ENCODE results near the gene FBXL15. TPM values are rescaled to one million over a fixed set of nuclear protein-coding genes. Genes with fewer than 3 reads are reported as not detected.

FBXL15 gene
- total and polyA plus RNA-seq, 2 experiments from 2014 or later: 17.7 to 23.1 TPM

DNA sequence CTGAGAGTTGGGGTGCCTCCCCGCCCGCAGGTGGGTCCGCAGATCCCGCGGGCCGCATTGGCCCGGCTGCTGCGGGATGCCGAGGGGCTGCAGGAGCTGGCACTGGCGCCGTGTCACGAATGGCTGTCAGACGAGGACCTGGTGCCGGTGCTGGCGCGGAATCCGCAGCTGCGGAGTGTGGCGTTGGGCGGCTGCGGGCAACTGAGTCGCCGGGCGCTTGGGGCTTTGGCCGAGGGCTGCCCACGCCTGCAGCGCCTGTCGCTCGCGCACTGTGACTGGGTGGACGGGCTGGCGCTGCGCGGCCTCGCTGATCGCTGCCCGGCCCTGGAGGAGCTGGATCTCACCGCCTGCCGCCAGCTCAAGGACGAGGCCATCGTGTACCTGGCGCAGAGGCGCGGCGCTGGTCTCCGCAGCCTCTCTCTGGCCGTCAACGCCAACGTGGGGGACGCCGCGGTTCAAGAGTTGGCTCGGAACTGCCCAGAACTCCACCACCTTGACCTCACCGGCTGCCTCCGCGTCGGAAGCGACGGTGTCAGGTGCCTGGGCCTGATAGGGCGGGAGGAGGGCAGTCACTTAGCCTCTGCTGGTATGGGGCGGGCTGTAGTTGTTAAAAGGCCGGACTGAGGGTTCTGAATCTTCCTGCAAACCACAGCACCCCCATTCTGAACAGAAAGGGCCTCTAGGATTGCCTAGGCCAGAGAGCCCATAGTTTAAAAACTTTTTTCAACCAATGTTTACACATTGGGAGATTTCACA, 1.3 kb downstream of the FBXL15 start:
- peaks cover 22% of the 10 kb centered on the region for H3K4me1 ChIP-seq (ENCODE audit: insufficient read depth)
- peaks cover 13% of the 10 kb centered on the region; the same call in 1 of the 2 replicates for H3F3A ChIP-seq (ENCODE audit: insufficient read depth)
- no peaks in the 10 kb centered on the region for H3K27me3 ChIP-seq (replicated peaks; ENCODE audit: insufficient read depth)
- peak; percentile 71 for DNase-seq
- peak overlapping the region; percentile 93 for H2AFZ ChIP-seq
- in situ Hi-C loops (cut with MboI): no loop called here
- H3K4me3 ChIP-seq: peak overlapping the region; percentile 84
- H3K27ac ChIP-seq: peak overlapping the region; percentile 22
- peak overlapping the region; percentile 83 for H3K9ac ChIP-seq
- no peaks in the 10 kb centered on the region for H3K9me3 ChIP-seq (ENCODE audit: low read depth)
- no peaks in the 10 kb centered on the region for H4K20me1 ChIP-seq (ENCODE audit: insufficient read depth)
- TF ChIP-seq EZH2phosphoT487 (IDR thresholded peaks at IDR 0.05; ENCODE audit: insufficient read depth, low read depth) (no peak), EZH2 (IDR thresholded peaks at IDR 0.05; ENCODE audit: insufficient read depth, poor library complexity, severe bottlenecking) (no peak)
- WGBS, 2 experiments (ENCODE audit: low coverage in 1 of 2, low lambda C conversion rate in 2 of 2, missing lambda C conversion rate in 2 of 2): 2 to 4% methylated on average over 22 to 60 of the region's 62 CpGs
- H3K9me2 ChIP-seq (ENCODE audit: insufficient read depth): no peaks in the 10 kb centered on the region
- no peaks in the 10 kb centered on the region for H3K36me3 ChIP-seq (ENCODE audit: low read depth)
- H3K4me2 ChIP-seq (ENCODE audit: unreplicated experiment): peak overlapping the region; percentile 95
- peaks cover 6% of the 10 kb centered on the region; the same call in 1 of the 2 replicates for H3K79me2 ChIP-seq (ENCODE audit: insufficient read depth)

DNA sequence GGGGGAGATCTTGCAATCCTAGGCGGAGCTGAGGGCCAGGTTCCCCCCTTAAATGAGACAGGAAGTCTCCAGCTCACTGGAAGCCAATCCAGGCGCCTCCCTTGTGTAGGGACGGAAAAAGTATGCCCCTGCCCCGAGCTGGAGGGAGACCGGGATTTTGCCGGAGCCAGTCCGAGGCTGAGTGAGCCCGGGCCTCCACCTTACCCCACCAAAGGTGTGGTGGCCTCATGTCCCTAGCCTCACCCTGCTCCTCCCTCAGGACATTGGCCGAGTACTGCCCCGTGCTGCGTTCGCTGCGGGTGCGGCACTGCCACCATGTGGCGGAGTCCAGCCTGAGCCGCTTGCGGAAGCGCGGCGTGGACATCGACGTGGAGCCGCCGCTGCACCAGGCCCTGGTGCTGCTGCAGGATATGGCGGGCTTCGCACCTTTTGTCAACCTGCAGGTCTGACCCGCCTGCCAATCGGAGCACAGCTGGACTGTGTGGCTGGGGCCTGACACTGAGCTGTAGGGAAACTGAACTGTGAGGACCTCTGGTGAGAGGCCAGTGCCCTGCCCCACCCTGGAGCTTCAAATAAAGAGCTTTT, 2.0 kb downstream of the FBXL15 start:
- Histone ChIP-seq H3K4me2 (ENCODE audit: unreplicated experiment) (peak overlapping the region; percentile 95), H3K27me3 (replicated peaks; ENCODE audit: insufficient read depth) (no peaks in the 10 kb centered on the region), H3K9ac (peak overlapping the region; percentile 83), H3K27ac (peak overlapping the region; percentile 22; the same call in 1 of the 2 replicates), H3K9me2 (ENCODE audit: insufficient read depth) (no peaks in the 10 kb centered on the region), H3K4me1 (ENCODE audit: insufficient read depth) (peaks cover 26% of the 10 kb centered on the region), H3K9me3 (ENCODE audit: low read depth) (no peaks in the 10 kb centered on the region), H3K79me2 (ENCODE audit: insufficient read depth) (peaks cover 6% of the 10 kb centered on the region; the same call in 1 of the 2 replicates), H3K36me3 (ENCODE audit: low read depth) (no peaks in the 10 kb centered on the region), H4K20me1 (ENCODE audit: insufficient read depth) (no peaks in the 10 kb centered on the region), H3F3A (ENCODE audit: insufficient read depth) (peaks cover 17% of the 10 kb centered on the region), H2AFZ (peak overlapping the region; percentile 93), H3K4me3 (peak overlapping the region; percentile 84)
- in situ Hi-C loops (cut with MboI): no loop called here
- whole genome bisulfite sequencing, 2 experiments (ENCODE audit: low coverage in 1 of 2, low lambda C conversion rate in 2 of 2, missing lambda C conversion rate in 2 of 2): 2 to 3% methylated on average over 28 of the region's 28 CpGs
- TF ChIP-seq EZH2phosphoT487 (IDR thresholded peaks at IDR 0.05; ENCODE audit: insufficient read depth, low read depth) (no peak), EZH2 (IDR thresholded peaks at IDR 0.05; ENCODE audit: insufficient read depth, poor library complexity, severe bottlenecking) (no peak)
- DNase-seq: peak; percentile 92

DNA sequence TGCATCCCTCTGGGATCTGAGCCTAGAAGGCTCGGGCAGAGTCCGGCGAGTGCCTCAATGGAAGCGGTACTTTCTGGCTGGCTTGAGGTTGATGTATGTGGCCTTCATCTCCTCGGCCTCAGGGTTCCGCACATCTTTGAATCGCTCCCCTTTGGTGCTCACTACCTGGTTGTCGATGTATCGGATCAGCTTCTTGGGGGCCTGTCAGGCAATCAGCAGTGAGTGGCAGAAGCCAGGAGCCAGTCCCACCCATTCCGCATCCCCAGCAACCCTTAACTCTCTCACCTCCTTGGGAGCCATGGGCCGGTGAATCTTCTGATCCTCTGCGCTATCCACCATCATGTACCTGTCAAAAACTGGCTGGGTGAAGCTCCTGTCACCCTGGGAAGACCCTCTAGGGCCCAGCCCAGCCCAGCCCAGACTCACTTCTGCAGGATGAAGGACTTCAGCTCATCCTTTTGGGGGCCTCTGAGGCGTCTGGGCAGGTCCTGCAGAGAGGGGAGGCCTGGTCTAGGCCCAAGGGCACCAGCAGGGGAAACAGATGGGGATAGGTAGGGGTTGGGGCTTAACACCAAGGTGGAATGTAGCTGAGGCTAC, 2.8 kb downstream of the FBXL15 start:
- Histone ChIP-seq H3K4me1 (ENCODE audit: insufficient read depth) (peaks cover 26% of the 10 kb centered on the region), H3K9me2 (ENCODE audit: insufficient read depth) (no peaks in the 10 kb centered on the region), H3K9me3 (ENCODE audit: low read depth) (no peaks in the 10 kb centered on the region), H4K20me1 (ENCODE audit: insufficient read depth) (no peaks in the 10 kb centered on the region), H3K27ac (no peak overlapping the region), H3K36me3 (ENCODE audit: low read depth) (no peaks in the 10 kb centered on the region), H3K4me2 (ENCODE audit: unreplicated experiment) (no peak overlapping the region), H3K9ac (peak overlapping the region; percentile 22; the same call in 1 of the 2 replicates), H3K4me3 (no peak overlapping the region), H3K79me2 (ENCODE audit: insufficient read depth) (peaks cover 6% of the 10 kb centered on the region; the same call in 1 of the 2 replicates), H2AFZ (no peak overlapping the region), H3K27me3 (replicated peaks; ENCODE audit: insufficient read depth) (no peaks in the 10 kb centered on the region), H3F3A (ENCODE audit: insufficient read depth) (peaks cover 19% of the 10 kb centered on the region)
- in situ Hi-C loops (cut with MboI): no loop called here
- no peak for DNase-seq
- 77 to 81% methylated on average over 13 of the region's 13 CpGs for WGBS, 2 experiments (ENCODE audit: low coverage in 1 of 2, low lambda C conversion rate in 2 of 2, missing lambda C conversion rate in 2 of 2)
- no peak for TF ChIP-seq EZH2 (IDR thresholded peaks at IDR 0.05; ENCODE audit: insufficient read depth, poor library complexity, severe bottlenecking)
- no peak for TF ChIP-seq EZH2phosphoT487 (IDR thresholded peaks at IDR 0.05; ENCODE audit: insufficient read depth, low read depth)

DNA sequence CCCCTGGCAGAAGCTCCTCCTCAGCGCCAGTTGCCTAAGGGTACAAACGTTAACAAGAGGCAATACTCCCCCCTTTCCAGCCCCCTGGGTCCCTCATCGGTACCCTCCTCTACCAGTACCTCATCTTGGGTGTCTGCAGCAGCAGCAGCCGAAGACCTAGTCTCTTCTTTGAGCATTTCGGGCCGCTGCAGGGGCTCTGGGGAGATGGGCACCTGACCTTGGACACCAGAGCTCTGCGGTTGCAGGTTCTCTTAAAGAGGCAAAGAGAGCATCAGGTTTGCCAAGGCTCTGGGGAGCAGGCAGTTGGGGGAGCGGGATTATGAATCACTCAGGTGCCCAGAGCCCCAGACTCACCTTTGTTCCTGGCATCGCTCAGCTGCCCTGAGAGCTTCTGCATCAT, 3.5 kb downstream of the FBXL15 start:
- Histone ChIP-seq H3K79me2 (ENCODE audit: insufficient read depth) (peaks cover 6% of the 10 kb centered on the region; the same call in 1 of the 2 replicates), H3K9me3 (ENCODE audit: low read depth) (no peaks in the 10 kb centered on the region), H3K4me3 (no peak overlapping the region), H3K4me1 (ENCODE audit: insufficient read depth) (peaks cover 25% of the 10 kb centered on the region), H2AFZ (no peak overlapping the region), H3K9me2 (ENCODE audit: insufficient read depth) (no peaks in the 10 kb centered on the region), H3K9ac (no peak overlapping the region), H3F3A (ENCODE audit: insufficient read depth) (peaks cover 19% of the 10 kb centered on the region), H3K27ac (no peak overlapping the region), H3K4me2 (ENCODE audit: unreplicated experiment) (no peak overlapping the region), H3K27me3 (replicated peaks; ENCODE audit: insufficient read depth) (no peaks in the 10 kb centered on the region), H3K36me3 (ENCODE audit: low read depth) (no peaks in the 10 kb centered on the region), H4K20me1 (ENCODE audit: insufficient read depth) (no peaks in the 10 kb centered on the region)
- 82 to 88% methylated on average over 9 of the region's 9 CpGs for WGBS, 2 experiments (ENCODE audit: low coverage in 1 of 2, low lambda C conversion rate in 2 of 2, missing lambda C conversion rate in 2 of 2)
- DNase-seq: no peak
- in situ Hi-C loops (cut with MboI): no loop called here
- TF ChIP-seq EZH2phosphoT487 (IDR thresholded peaks at IDR 0.05; ENCODE audit: insufficient read depth, low read depth) (no peak), EZH2 (IDR thresholded peaks at IDR 0.05; ENCODE audit: insufficient read depth, poor library complexity, severe bottlenecking) (no peak)
